ENCODE results near the gene MAT2B. TPM values are rescaled to one million over a fixed set of nuclear protein-coding genes. Genes with fewer than 3 reads are reported as not detected.
A peak's percentile ranks its signal among the peaks of the same experiment; 100 is the strongest.

MAT2B gene
- total RNA-seq, result 10 to 100 TPM; 69.4 to 72.5 (median 70.5) TPM
- long read RNA-seq, donor 1, transcript MAT2B-202 (7 exons, 2,103 nt), result major isoform, 108 of 128 reads
- long read RNA-seq, donor 1, transcript MAT2B-201 (7 exons, 2,226 nt), result minor isoform, 7 of 128 reads
- long read RNA-seq, donor 1, partial matches to known transcripts, result 4 of 128 reads
- long read RNA-seq, donor 1, other reads (novel, unspliced or antisense), result 4 of 128 reads
- long read RNA-seq, donor 2, transcript MAT2B-202 (7 exons, 2,103 nt), result major isoform, 78 of 107 reads
- long read RNA-seq, donor 2, partial matches to known transcripts, result 20 of 107 reads
- long read RNA-seq, donor 2, other reads (novel, unspliced or antisense), result 3 of 107 reads

- no peaks in the 10 kb centered on the region for H3K9me3 ChIP-seq
- peak within 1 kb of the TSS; percentile 75 for H3K4me3 ChIP-seq
- peak; percentile 34 for TF ChIP-seq CTCF (IDR thresholded peaks at IDR 0.05)
- ATAC-seq, result peak; percentile 94
- H3K4me1 ChIP-seq (ENCODE audit: low read depth), result peaks cover 20% of the 10 kb centered on the region
- peak; percentile 96 to 98 (median 98) for DNase-seq
- H3K36me3 ChIP-seq (ENCODE audit: low read depth), result no peaks in the 10 kb centered on the region
- intact Hi-C loops (cut with DNase I, micrococcal nuclease), result no loop called here
Observed at GRCh38 chr5:163505368-163506094, at the start of gene MAT2B. Gene MAT2B (plus strand): TSS chr5:163505619. CDS start chr5:163505687, 68 bp downstream.

GRCh38 chr5:163456029-163456589, 49.3 kb upstream of the MAT2B start:
- H3K4me1 ChIP-seq (ENCODE audit: low read depth), result peaks cover 5% of the 10 kb centered on the region
- H3K4me3 ChIP-seq, result no peak overlapping the region
- no peak for ATAC-seq
- H3K9me3 ChIP-seq, result no peaks in the 10 kb centered on the region
- intact Hi-C loops (cut with DNase I, micrococcal nuclease), result no loop called here
- no peak for TF ChIP-seq CTCF (IDR thresholded peaks at IDR 0.05)
- no peak for DNase-seq
- no peaks in the 10 kb centered on the region for H3K36me3 ChIP-seq (ENCODE audit: low read depth)

- intact Hi-C loops (cut with DNase I, micrococcal nuclease), result no loop called here
- no peak for DNase-seq
- H3K4me3 ChIP-seq, result no peak overlapping the region
- peaks cover 5% of the 10 kb centered on the region for H3K4me1 ChIP-seq (ENCODE audit: low read depth)
- no peak for ATAC-seq
- no peaks in the 10 kb centered on the region for H3K9me3 ChIP-seq
- no peak for TF ChIP-seq CTCF (IDR thresholded peaks at IDR 0.05)
- no peaks in the 10 kb centered on the region for H3K36me3 ChIP-seq (ENCODE audit: low read depth)
Observed at GRCh38 chr5:163456840-163457239, 48.6 kb upstream of the MAT2B start.

DNA sequence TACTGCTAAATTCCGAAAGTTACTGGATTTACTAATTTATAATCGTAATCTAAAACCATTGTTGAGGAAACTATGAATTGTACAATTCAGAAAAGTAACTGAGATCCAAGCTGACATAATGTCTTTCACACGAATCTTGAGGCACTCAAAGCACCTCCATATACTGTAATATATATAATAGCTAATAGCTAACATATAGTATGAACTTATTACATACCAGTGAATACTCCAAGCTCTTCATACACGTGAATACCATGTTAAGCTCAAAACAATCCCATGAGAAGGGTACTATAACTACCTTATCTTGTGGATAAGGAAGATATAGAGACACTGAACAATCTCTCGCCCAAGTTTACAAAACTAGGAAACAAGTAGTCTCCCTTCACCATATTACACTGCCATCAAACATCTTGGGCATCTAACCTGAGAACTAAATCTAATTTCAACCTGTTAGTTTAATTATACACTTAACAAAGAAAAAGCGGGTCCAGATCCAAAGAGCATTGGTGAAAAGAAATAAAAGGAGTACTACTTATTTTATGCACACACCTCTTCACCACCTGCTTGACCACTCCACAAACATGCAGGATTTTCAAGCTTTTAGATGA, 46.5 kb upstream of the MAT2B start:
- peak overlapping the region; percentile 38 for H3K4me3 ChIP-seq
- intact Hi-C loops (cut with DNase I, micrococcal nuclease), result no loop called here
- peaks cover 5% of the 10 kb centered on the region for H3K4me1 ChIP-seq (ENCODE audit: low read depth)
- ATAC-seq, result no peak
- no peak for DNase-seq
- H3K9me3 ChIP-seq, result no peaks in the 10 kb centered on the region
- no peak for TF ChIP-seq CTCF (IDR thresholded peaks at IDR 0.05)
- H3K36me3 ChIP-seq (ENCODE audit: low read depth), result no peaks in the 10 kb centered on the region

- no peak for TF ChIP-seq CTCF (IDR thresholded peaks at IDR 0.05)
- ATAC-seq, result peak; percentile 1
- H3K4me1 ChIP-seq (ENCODE audit: low read depth), result peaks cover 5% of the 10 kb centered on the region
- H3K4me3 ChIP-seq, result peak overlapping the region; percentile 38
- H3K9me3 ChIP-seq, result no peaks in the 10 kb centered on the region
- no peaks in the 10 kb centered on the region for H3K36me3 ChIP-seq (ENCODE audit: low read depth)
- intact Hi-C loops (cut with DNase I, micrococcal nuclease), result no loop called here
- DNase-seq, result no peak
Observed at GRCh38 chr5:163459462-163459818, 46.0 kb upstream of the MAT2B start.

All from mucosa of descending colon (tissue), 3 donors.